GM23248 (cell line): ENCODE results near the gene BATF.

Experiments used
- EZH2 ChIP-seq: fragments of 200-600 bp; sonication (generic); IDR thresholded peaks from 2 replicates; pipeline ENCODE4 v1.6.1; 2018; ENCODE audit warnings: antibody characterized with exemption, mild to moderate bottlenecking; ENCODE audit not compliant: insufficient read depth, poor library complexity, severe bottlenecking
- EZH2phosphoT487 ChIP-seq: fragments of 200-600 bp; sonication (generic); IDR thresholded peaks from 2 replicates; pipeline ENCODE4 v1.6.1; 2018; ENCODE audit warnings: antibody characterized with exemption, moderate library complexity, mild to moderate bottlenecking, low read depth; ENCODE audit not compliant: insufficient read depth

GRCh38 chr14:75562089-75562488 lies 39.8 kb downstream of the BATF start:
- TF ChIP-seq EZH2phosphoT487 (no peak), EZH2 (no peak)
